HG03457 (cell line): Measurements from ENCODE around the gene ASCL2.

ENCODE experiments used
- ATAC-seq: cut with Tn5 transposase; IDR thresholded peaks from one replicate; pipeline ENCODE4 v1.9.1; 2021; ENCODE audit warnings: moderate number of reproducible peaks; ENCODE audit not compliant: unreplicated experiment

ASCL2 gene

DNA sequence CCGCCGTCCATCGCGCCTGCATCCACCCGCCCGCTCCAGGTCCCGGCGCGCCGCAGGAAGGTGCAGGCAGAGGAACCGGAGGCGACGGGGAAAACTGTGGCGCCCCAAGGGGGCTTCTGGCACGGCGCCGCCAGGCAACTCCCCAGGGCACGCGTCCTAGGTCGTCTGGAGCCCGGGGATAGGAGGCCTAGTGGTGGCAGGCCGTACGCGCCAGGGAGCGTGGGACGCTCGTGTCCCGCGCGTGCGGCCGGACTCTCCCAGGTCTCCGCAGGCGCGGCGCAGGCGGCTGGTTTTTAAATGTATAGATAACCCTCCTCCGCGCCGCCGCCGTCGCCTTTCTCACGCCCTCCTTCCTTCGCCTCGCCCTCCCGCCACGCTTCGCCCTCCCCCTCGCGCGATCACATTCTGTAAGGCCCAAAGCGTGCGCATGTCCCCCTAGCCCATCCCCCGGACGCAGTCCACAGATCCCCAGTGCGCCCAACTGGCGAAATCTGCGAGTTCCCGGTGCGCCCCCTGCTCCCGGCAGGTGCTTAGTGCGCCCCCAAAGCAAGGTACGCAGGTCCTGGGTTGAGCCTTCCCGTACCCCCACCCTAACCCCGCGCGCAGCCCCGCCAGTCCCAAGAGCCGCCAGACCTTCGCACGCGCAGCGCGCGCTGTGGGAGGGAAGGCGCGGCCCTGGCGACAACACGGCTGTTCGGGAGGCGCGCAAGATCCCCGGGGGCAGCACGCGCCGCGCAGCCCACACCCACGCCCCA lies at the start of gene ASCL2:
Gene ASCL2 (minus strand): TSS at position 267 of the 755 bp plus-strand sequence. CDS start 256 bp downstream, at position 11.
- no peak for ATAC-seq

- ATAC-seq, result no peak
Measured at GRCh38 chr11:2319791-2320472, 49.5 kb upstream of the ASCL2 start.

DNA sequence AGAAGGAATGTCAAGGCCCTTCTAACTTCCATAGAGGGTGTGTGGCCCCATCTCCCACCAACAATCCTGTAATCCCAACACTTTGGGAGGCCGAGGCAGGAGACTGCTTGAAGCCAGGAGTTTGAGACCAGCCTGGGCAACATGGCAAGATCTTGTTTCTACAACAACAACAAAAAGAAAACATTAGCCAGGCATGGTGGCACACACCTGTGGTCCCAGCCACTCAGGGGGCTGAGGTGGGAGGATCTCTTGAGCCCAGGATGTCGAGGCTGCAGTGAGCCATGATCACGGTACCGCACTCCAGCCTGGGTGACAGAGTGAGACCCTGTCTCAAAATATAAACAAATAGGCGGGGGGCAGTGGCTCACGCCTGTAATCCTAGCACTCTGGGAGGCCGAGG lies 48.3 kb upstream of the ASCL2 start:
- no peak for ATAC-seq

GRCh38 chr11:2318123-2318522 lies 47.7 kb upstream of the ASCL2 start:
- ATAC-seq, result no peak

DNA sequence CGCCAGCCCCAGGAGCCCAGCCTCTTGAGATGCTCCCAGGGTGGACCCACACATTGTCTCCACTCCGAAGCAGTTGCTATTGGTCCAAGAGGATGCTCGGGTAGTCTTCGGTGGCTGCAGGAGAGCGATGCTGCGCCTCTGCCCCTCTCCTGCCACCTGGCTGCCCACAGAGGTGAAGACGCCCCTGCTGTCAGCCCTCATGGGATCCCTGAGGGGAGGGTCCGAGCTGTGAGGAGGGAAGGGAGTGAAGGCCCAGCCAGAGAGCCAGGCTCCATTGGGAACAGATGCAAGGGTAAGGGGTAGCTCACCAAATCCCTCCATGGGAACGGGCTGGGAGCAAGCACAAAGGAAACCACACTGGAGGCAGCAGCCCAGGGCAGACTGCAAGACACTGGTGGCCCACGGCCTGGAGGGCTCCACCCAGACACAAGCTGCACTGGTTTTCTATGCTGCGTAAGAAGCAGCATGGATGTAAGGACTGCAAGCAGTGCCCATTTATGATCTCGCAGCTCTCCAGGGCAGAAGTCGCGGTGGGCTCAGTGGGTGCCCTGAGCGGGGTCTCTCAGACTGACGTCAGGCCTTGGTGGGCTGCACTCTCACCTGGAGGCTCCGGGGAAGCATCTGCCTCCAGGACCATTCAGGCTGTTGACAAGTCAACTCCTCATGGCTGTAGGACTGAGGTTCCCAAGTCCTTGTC lies 47.1 kb upstream of the ASCL2 start:
- ATAC-seq, result no peak

DNA sequence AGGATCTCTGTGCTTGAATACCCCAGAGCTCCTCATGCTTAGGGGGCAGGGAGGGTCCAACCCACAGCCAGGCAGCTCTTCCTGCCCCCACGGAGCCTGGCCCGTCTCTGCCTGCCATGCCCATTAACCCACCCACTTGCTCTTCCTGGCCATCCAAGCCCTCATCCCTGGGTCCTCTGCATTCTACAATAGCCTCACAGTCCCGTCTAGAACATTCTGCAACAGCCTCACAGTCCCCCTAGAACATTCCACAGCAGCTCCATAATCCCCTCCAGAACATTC lies 46.5 kb upstream of the ASCL2 start:
- no peak for ATAC-seq

DNA sequence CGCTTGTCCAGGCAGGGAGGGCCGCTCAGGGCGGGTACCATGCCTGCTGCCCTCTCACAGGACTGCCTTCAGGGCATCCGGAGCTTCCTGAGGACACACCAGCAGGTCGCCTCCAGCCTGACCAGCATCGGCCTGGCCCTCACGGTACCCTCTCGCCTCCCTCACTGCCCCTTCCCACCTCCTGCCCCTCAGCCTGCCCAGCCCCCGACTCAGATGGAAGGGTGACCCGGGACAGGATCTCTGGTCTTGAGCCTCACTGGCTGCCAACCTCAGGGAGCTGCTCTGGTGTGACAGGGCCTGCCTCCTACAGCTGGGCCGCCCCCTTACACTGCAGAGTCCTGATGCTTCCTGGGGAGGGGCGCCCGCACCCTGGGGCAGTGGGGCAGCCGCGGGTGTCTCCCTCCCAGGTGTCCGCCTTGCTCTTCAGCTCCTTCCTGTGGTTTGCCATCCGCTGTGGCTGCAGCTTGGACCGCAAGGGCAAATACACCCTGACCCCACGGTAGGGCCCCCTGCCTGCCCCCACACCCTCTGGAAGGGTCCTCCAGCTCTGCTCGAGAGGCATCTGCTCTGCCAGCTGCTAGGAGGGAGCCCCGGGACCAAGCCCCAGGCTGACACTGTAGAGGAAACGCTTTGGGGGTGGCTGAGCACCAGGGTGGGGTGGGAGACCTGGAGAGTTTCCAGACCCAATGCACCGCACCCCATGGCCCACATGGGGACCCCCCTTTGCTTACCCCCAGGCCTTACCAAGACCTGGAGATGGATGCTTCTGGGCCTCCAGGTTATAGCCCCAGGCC lies 46.0 kb upstream of the ASCL2 start:
- no peak for ATAC-seq

GRCh38 chr11:2315395-2316168 lies 45.2 kb upstream of the ASCL2 start:
- no peak for ATAC-seq

DNA sequence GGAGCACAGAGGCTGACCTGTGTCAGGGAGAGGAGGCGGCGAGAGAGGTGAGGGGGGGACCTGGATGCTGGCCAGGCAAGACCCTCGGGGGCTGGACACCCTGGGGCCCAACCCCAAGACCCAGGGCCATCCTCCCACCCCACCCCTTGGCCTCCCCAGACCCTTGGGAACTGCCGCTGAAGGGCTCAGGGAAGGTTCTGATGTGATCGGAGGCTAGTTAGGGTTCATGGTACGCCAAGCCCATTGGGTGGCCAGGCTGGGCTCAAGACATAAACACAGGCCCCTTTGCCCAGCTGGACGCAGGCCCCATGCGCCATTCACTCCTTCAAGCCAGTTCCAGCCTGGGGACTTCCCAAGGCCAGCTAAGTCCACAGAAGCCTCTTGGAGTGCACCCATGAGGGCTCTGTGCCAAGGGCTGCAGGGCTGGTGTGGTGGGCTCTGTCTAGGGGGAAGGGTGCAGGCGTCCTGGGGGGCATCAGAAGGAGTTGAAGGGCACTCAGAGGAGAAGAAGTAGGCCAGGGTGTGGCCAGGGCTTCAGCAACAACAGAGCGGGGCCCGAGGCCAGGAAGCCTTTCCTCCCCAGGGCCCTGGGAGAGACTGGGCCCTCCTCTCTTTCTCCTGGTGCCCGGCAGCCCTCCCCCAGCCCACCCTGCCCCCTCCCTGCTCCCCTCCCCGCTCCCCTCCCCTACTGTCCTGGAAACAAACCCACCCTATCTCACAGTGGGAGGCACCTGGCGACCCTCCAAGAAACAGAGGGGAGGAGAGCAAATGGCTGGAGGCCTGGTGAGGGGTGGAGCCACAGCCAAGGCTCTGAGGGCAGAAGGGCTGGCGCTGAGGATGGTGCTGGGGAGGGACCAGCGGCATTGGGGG lies 44.4 kb upstream of the ASCL2 start:
- no peak for ATAC-seq

GRCh38 chr11:2314136-2314524 lies 43.7 kb upstream of the ASCL2 start:
- ATAC-seq, result no peak

DNA sequence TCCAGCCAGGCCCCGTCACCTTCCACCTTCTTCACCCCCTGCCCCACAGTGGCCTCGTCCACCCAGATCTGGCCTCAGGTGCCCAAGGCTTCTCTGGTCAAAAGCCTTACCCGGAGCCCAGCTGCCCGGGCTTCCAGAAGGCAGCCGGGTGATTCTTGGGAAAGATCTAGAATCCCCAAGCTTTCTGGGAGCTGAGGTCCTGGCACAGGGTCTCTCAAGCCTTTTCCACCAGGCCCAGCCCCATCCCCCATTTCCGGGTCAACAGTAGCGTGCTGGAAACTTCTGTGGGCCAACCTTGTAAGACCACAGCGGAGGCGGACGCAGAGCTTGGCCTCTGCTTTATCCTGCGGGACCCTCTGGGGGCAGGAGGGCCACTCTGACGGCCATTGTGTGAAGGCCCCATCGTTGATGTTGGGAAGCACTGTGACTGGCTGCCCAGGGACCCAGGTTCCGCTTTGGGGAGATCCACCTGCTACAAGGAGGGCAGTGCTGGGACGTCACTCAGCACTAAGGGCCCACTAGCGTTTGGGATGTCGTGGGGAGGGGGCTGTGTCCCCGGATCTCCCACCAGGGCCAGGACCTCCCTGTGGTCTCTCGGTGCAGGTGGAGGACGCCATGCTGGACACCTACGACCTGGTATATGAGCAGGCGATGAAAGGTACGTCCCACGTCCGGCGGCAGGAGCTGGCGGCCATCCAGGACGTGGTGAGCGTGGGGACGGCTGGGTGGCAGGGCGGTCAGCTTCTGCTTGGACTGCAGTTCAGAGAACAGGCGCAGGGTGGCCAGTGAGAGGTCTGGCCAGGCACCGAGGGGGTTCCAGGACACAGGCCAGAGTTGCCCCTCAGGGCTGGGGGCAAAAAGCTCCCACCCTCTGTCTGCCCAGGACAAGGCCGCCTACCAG lies 42.9 kb upstream of the ASCL2 start:
- ATAC-seq, result no peak

- no peak for ATAC-seq
Measured at GRCh38 chr11:2312232-2313042, 42.0 kb upstream of the ASCL2 start.

GRCh38 chr11:2311353-2312133 lies 41.2 kb upstream of the ASCL2 start:
- no peak for ATAC-seq

- ATAC-seq, result no peak
Measured at GRCh38 chr11:2310786-2311352, 40.5 kb upstream of the ASCL2 start.

- ATAC-seq, result no peak
Measured at GRCh38 chr11:2310073-2310785, 39.8 kb upstream of the ASCL2 start.
